CD4-positive, alpha-beta T cell treated with Interleukin-17A for 1 hour (primary cell): Measurements from ENCODE around the gene BMX.
A peak's percentile ranks its signal among the peaks of the same experiment; 100 is the strongest.

Experiments used
- DNase-seq: peaks from one replicate; pipeline ENCODE4 v3.0.0-alpha.2; 2020

Gene BMX

GRCh38 chrX:15509845-15510244, 9.2 kb downstream of the BMX start:
- no peak for DNase-seq

GRCh38 chrX:15511563-15511962, 11.0 kb downstream of the BMX start:
- DNase-seq, result no peak

GRCh38 chrX:15512401-15512965, 11.9 kb downstream of the BMX start:
- no peak for DNase-seq

GRCh38 chrX:15514279-15514678, 13.7 kb downstream of the BMX start:
- DNase-seq, result no peak

GRCh38 chrX:15515931-15516330, 15.3 kb downstream of the BMX start:
- no peak for DNase-seq

GRCh38 chrX:15522464-15522863, 21.9 kb downstream of the BMX start:
- DNase-seq, result no peak

- DNase-seq, result no peak
Observed at GRCh38 chrX:15523088-15523487, 22.5 kb downstream of the BMX start.

GRCh38 chrX:15524417-15524816, 23.8 kb downstream of the BMX start:
- no peak for DNase-seq

- no peak for DNase-seq
Observed at GRCh38 chrX:15525664-15526416, 25.2 kb downstream of the BMX start.

GRCh38 chrX:15529165-15529564, 28.6 kb downstream of the BMX start:
- no peak for DNase-seq

- no peak for DNase-seq
Observed at GRCh38 chrX:15530318-15530717, 29.7 kb downstream of the BMX start.

- DNase-seq, result no peak
Observed at GRCh38 chrX:15546745-15547144, 46.1 kb downstream of the BMX start.

GRCh38 chrX:15547356-15547755, 46.7 kb downstream of the BMX start:
- no peak for DNase-seq

GRCh38 chrX:15549189-15550012, 48.8 kb downstream of the BMX start:
- DNase-seq, result no peak

- no peak for DNase-seq
Observed at GRCh38 chrX:15559227-15559626, 58.6 kb downstream of the BMX start.

- DNase-seq, result no peak
Observed at GRCh38 chrX:15560924-15561323, 60.3 kb downstream of the BMX start.

- no peak for DNase-seq
Observed at GRCh38 chrX:15563056-15563455, 62.4 kb downstream of the BMX start.

- DNase-seq, result peak; percentile 16
Observed at GRCh38 chrX:15564981-15565579, 64.5 kb downstream of the BMX start.

GRCh38 chrX:15566244-15566643, 65.6 kb downstream of the BMX start:
- DNase-seq, result no peak

- no peak for DNase-seq
Observed at GRCh38 chrX:15567267-15567666, 66.7 kb downstream of the BMX start.

- DNase-seq, result no peak
Observed at GRCh38 chrX:15567886-15568616, 67.4 kb downstream of the BMX start.

- DNase-seq, result no peak
Observed at GRCh38 chrX:15570145-15570544, 69.5 kb downstream of the BMX start.

- DNase-seq, result no peak
Observed at GRCh38 chrX:15574017-15574416, 73.4 kb downstream of the BMX start.
